ENCODE results near the gene COX7A2.

The COX7A2 gene

GRCh38 chr6:75268121-75268987 lies 24.8 kb upstream of the COX7A2 start:
- DNase-seq = no peak

GRCh38 chr6:75267461-75267860 lies 23.9 kb upstream of the COX7A2 start:
- no peak for DNase-seq

GRCh38 chr6:75266716-75267291 lies 23.2 kb upstream of the COX7A2 start:
- DNase-seq = peak; percentile 26

GRCh38 chr6:75263401-75263750 lies 19.8 kb upstream of the COX7A2 start:
- no peak for DNase-seq

GRCh38 chr6:75262716-75263400 lies 19.3 kb upstream of the COX7A2 start:
- DNase-seq = no peak

GRCh38 chr6:75261299-75261698 lies 17.7 kb upstream of the COX7A2 start:
- no peak for DNase-seq

- no peak for DNase-seq
These were observed 13.9 kb upstream of the COX7A2 start for GRCh38 chr6:75257343-75258087.

GRCh38 chr6:75250552-75250951 lies 7.0 kb upstream of the COX7A2 start:
- DNase-seq = no peak

- DNase-seq = no peak
These were observed 6.2 kb upstream of the COX7A2 start for GRCh38 chr6:75249837-75250236.

- no peak for DNase-seq
These were observed 2.8 kb upstream of the COX7A2 start for GRCh38 chr6:75246386-75246785.

GRCh38 chr6:75244063-75244584 lies 523 bp upstream of the COX7A2 start:
- DNase-seq = no peak

- DNase-seq = no peak
These were observed 7.0 kb downstream of the COX7A2 start for GRCh38 chr6:75236630-75237029.

GRCh38 chr6:75235271-75235670 lies 8.3 kb downstream of the COX7A2 start:
- no peak for DNase-seq

GRCh38 chr6:75234126-75234865 lies 9.3 kb downstream of the COX7A2 start:
- no peak for DNase-seq

- DNase-seq = no peak
These were observed 10.4 kb downstream of the COX7A2 start for GRCh38 chr6:75233092-75233615.

- DNase-seq = peak; percentile 10 to 15
These were observed 12.9 kb downstream of the COX7A2 start for GRCh38 chr6:75230484-75231325.

- DNase-seq = no peak
These were observed 19.2 kb downstream of the COX7A2 start for GRCh38 chr6:75224303-75224926.

GRCh38 chr6:75223428-75223827 lies 20.2 kb downstream of the COX7A2 start:
- DNase-seq = no peak

GRCh38 chr6:75222261-75222660 lies 21.3 kb downstream of the COX7A2 start:
- no peak for DNase-seq

- no peak for DNase-seq
These were observed 22.5 kb downstream of the COX7A2 start for GRCh38 chr6:75221116-75221515.

- DNase-seq = no peak
These were observed 23.2 kb downstream of the COX7A2 start for GRCh38 chr6:75220357-75220756.

Measured in SHP77 (cell line).